ENCODE results near the gene TTC3.
"Not testable (repeated sequence)": the region's sequence is repeated elsewhere in the genome, so short reads cannot be mapped to it uniquely, and the experiment has no call there.

TTC3 gene

DNA sequence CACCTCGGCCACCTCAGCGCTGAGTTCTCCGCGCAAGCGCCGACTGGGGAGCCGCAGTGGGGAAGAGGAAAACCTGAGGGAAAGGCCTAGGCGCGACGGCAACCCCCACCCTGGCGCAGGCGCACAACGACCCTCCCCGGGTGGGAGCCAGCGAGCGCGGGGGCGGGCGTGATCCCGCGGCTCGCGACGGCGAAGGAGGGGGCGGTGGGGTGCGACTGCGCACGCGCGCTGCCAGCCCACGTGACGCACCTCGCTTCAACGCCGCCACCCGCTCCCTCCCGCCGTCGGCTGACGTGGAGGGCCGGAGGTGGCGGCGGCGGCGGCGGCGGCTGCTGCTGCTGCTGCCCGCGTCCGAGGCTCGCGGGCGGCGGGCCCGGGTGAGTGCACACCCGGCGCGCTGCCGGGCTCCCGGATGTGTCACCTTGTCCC is at the start of gene TTC3, which contains the start of gene PIGP:
TSS of gene TTC3 (plus strand) at position 267 of the 429 bp plus-strand sequence. CDS start 14,004 bp downstream, outside the sequence.
TSS of gene PIGP (minus strand) at position 84 of the 429 bp plus-strand sequence. CDS start 556 bp downstream, outside the sequence.
- peak; percentile 85 for DNase-seq

GRCh38 chr21:37026499-37026898 is 46.6 kb upstream of the TTC3 start:
- DNase-seq = no peak

DNA sequence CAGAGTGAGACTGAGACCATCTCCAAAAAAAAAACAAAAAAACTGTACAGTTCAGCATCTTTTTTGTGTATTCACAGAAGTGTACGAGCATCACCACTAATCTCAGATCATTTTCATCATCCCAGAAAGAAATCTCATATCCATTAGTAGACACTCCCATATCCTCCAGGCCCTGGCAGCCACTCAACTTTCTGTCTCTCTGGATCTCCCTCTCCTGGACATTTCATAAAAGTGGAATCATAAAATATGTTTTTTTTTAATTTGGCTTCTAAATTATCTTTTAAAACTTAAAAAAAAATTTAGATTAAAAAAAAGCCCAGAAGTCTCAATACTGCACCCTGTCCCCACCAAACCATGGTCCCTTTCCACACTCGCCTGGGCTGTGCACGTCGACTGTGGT is 44.5 kb upstream of the TTC3 start:
- no peak for DNase-seq

- no peak for DNase-seq
Measured at GRCh38 chr21:37030864-37031263, 42.2 kb upstream of the TTC3 start.

GRCh38 chr21:37032293-37032692 is 40.8 kb upstream of the TTC3 start:
- no peak for DNase-seq

GRCh38 chr21:37032877-37033471 is 40.1 kb upstream of the TTC3 start:
- peak; percentile 13 for DNase-seq

DNA sequence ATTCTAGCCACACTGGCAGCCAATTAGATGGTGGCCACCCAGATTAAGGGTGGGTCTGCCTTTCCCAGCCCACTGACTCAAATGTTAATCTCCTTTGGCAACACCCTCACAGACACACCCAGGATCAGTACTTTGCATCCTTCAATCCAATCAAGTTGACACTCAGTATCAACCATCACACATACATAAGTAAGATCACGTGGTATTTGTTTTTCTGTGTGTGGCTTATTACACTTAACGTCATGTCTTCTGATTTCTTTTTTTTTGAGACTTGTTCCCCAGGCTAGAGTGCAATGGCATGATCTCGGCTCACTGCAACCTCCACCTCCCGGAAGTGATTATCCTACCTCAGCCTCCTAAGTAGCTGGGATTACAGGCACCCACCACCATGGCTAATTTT is 38.7 kb upstream of the TTC3 start:
- not testable (repeated sequence) for DNase-seq

- DNase-seq = no peak
Measured at GRCh38 chr21:37036177-37036576, 36.9 kb upstream of the TTC3 start.

GRCh38 chr21:37039411-37040075 is 33.5 kb upstream of the TTC3 start:
- no peak for DNase-seq

DNA sequence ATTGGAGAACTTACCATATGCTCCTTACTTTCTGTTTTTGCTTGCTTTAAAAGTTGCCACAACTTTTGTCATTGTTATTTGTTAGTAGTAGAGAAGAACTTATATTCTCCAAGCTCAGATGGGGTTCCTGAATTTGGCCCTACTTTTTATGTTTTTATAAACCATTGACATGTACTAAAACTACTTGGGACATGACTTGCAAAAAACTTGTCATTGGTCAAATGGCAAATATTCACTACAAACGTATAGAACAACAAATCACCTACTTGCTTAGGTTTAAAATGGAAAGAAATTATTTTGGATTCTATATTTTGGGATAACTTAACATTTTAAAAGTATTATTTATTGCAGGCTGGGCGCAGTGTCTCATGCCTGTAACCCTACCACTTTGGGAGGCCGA is 32.8 kb upstream of the TTC3 start:
- DNase-seq = no peak

GRCh38 chr21:37041706-37042271 is 31.3 kb upstream of the TTC3 start:
- DNase-seq = no peak

DNA sequence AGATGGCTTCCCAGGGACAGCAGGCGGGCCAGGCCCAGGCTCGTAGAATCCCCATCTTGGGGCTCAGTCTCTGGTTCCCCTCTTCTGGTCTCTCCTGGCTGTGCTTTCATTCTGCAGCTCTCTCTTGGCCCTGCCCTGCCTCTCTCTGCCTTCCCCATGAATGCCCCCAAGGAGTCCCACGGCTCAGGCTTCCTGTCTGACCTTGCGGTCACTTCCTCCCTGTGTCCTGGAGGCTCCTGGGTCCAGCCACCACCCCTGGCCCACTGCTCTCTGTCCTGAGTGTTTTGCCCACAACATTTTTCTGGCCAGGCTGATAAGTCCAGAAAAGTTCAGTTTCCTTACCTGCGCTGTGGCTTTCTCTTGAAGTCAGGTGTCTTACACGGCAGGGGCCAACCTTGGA is 29.2 kb upstream of the TTC3 start:
- DNase-seq = no peak

DNA sequence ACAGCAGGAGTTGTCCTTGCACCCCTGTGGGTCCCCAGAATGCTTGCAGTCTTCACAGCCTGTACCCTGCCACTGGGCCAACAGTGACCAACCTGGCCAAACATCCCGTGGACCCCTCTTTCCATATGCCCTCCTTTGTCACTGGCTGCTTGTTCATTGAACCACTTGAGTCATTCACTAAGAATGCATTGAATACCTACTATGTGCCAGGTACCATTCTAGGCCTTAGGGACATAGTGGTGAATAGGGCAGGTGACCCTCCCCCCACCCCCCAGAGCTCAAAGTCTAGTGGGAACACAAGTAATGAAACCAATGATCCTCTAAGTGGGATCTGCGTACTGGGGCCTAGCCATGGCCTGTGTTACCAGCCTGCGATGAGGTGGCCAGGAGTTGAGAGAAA is 28.4 kb upstream of the TTC3 start:
- DNase-seq = no peak

DNA sequence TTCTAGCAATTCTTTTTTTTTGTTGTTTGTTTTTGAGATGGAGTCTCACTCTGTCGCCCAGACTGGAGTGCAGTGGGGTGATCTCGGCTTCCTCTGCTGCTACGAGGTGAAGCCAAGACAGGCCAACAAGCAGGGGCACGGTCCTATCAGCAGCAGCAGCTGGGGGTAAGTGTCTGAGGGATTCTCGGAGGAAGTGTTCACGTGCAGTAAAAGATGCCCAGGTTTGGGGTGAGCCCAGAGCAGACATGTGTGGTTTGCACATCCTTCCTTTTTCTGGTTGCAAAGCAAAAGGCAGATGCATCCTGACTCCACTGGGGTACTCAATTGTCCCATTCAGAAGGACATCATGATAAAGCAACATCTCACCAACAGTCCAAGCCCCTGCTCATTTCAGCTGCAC is 27.9 kb upstream of the TTC3 start:
- DNase-seq = no peak

DNA sequence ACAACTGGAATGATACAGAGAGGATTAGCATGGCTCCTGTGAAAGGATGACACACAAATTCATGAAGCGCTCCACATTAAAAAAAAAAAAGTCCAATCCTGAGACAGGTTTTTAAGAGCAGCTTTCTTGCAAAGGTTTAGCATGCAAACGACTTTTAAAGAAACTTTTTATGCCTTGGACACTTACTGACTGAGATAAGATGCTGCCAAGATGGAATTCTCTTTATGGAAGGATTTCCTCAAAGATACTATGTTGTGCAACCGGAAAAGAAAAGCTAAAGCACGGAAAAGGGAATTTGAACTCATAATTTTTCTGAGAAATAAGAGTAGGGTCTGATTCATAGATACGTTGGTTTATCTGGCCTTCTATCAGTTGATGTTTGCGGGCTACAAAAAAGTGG is 27.5 kb upstream of the TTC3 start:
- DNase-seq = no peak

- DNase-seq = no peak
Measured at GRCh38 chr21:37047079-37047478, 26.0 kb upstream of the TTC3 start.

DNA sequence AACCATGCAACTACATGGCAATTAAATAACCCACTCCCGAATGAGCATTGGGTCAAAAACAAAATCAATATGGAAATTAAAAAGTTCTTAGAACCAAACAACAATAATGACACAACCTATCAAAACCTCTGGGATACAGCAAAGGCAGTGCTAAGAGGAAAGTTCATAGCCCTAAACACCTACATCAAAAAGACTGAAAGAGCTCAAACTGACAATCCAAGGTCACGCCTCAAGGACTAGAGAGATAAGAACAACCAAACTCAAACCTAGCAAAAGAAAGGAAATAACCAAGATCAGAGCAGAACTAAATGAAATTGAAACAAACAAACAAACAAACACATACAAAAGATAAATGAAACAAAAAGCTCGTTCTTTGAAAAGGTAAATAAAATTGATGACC is 23.3 kb upstream of the TTC3 start:
- not testable (repeated sequence) for DNase-seq

- no peak for DNase-seq
Measured at GRCh38 chr21:37055271-37055855, 17.7 kb upstream of the TTC3 start.

DNA sequence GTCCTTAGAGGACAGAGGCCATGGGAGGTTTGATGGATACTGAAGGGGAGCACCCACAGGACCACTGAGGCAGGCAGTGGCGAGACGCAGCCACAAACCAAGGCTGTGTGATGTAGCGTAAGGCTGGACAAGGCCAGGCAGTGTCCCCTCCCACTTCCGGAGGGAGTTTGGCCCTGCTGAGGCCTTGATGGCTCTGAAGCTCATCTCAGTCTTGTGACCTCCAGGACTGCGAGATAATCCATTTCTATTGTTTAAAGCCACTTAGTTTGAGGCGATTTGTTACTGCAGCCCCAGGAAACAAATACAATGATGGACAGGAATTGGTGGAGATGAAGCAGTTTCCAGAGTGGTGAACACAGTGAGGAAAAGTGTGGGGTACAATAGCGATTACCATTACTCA is 15.4 kb upstream of the TTC3 start:
- DNase-seq = no peak

- DNase-seq = no peak
Measured at GRCh38 chr21:37058261-37058660, 14.8 kb upstream of the TTC3 start.

- DNase-seq = no peak
Measured at GRCh38 chr21:37059181-37059580, 13.9 kb upstream of the TTC3 start.

GRCh38 chr21:37060296-37060695 is 12.8 kb upstream of the TTC3 start:
- peak; percentile 75 for DNase-seq

GRCh38 chr21:37061926-37062592 is 11.0 kb upstream of the TTC3 start:
- DNase-seq = peak; percentile 18

GRCh38 chr21:37062593-37062935 is 10.5 kb upstream of the TTC3 start:
- DNase-seq = no peak

Data from kidney glomerular epithelial cell (primary cell).